NCI-H1092 treated with DMSO at 0.1 percent for 48 hours (cell line): Measurements from ENCODE around the gene AHSG.

Experiments
- DNase-seq: peaks from one replicate; lab custom pipeline; 2025; lab: John Stamatoyannopoulos, UW

Gene AHSG

DNA sequence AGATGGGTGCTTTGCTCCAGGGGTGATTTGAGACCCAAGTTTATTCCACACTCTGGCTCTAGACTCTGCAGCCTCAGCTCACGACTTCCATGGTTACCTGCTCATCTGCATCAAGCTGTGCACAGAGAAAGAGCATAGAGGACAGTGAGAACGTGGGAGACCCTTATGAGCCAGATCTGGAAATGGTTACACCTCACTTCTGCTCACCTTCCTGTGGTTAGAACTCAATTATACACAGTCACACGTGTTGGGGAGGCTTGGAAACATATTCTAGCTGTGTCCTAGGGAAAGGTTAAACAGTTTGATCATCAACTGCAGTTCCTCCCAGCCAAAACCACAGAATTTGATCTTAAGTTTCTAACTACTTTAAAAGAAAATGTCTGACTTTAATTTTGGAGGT, 29.2 kb downstream of the AHSG start:
- DNase-seq, result no peak

DNA sequence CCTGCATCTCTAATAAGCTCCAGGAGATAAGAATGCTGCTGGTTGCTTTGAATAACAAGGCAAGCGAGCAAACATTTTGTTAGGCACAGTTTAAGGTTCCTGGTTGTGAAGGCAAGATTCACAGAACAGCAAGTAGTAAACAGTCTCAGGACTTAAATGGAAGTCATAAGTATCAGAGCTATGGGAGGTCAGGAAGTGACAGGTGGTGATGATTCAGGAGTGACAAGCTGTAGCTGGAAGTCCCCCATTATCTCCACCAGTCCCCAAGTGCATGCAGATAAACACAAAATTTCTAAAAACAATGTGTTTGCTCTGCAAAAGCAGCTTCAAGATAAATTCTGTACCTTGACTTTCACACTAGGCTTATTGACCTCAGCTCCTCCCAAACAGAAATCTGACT, 30.6 kb downstream of the AHSG start:
- DNase-seq, result no peak

- no peak for DNase-seq
Measured at GRCh38 chr3:186644683-186645082, 31.8 kb downstream of the AHSG start.

DNA sequence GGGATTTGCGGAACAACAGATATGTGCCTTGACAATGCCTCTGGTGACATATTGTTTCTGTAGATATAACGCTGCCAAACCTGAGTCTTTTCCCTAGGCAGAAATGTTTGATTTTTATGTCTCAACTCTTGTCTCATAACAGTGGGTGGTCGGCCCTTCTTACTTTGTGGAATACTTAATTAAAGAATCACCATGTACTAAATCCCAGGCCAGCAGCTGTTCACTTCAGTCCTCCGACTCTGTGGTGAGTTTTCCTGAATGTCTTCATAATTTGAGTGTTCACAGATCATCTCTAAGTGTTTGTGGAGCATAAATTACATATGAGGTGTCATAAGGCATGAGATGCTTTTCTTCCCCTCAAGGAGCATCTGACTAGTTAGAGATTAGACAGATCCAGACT, 33.2 kb downstream of the AHSG start:
- DNase-seq, result no peak

GRCh38 chr3:186646841-186647240, 34.0 kb downstream of the AHSG start:
- no peak for DNase-seq

- DNase-seq, result no peak
Measured at GRCh38 chr3:186648851-186649250, 36.0 kb downstream of the AHSG start.

DNA sequence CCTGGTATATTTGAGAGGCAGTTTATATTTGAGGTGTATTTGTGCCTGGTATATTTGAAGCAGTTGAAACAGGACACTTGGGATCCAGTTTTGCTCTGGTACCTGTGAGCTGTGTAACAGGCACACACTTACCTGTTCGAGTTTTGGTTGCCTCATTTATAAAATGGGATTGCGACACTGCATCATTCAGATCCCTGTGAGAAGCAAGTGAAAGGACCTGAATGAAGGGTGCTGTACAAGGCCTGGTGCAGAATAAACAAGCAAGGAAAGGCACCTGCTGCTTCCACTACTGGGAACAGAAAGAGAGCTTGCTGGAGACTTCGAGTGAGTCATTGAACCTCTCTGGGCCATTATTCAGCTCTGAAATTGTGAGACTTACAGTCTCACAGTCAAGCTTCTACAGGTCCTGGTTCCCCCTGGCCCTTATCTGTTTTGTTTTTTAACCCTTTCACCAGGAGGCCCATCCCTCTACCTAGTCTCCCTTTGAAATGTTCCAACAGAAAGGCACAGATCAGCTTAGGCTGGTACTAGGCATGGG, 38.9 kb downstream of the AHSG start:
- DNase-seq, result no peak

DNA sequence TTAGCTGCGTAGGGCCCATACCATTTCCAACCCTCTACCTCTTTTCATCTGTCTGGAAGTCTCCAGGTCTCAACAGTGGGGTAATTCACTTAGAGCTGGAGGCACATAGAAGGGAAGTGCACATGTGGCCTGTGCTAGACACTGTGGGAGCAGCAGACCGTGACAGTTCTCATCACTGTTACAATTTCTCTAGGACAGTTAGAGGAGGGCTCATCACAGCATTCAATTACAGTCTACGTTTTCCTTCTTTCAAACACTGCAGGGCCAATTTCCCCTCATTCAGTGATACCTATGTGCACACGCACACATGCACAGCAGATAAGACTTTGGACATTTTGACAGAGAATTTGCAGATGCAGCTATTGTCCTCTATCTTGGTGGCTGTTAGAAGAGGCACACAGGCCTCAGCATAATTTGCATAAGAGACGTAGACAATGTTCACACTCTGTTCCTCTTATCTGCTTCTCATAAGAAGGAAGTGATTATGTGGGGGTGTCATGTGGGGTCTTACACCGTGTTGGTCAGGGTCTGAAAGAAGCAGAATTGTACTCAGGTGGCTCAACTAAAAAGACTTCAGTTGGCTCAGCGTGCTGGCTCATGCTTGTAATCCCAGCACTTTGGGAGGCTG, 40.3 kb downstream of the AHSG start:
- DNase-seq, result no peak

DNA sequence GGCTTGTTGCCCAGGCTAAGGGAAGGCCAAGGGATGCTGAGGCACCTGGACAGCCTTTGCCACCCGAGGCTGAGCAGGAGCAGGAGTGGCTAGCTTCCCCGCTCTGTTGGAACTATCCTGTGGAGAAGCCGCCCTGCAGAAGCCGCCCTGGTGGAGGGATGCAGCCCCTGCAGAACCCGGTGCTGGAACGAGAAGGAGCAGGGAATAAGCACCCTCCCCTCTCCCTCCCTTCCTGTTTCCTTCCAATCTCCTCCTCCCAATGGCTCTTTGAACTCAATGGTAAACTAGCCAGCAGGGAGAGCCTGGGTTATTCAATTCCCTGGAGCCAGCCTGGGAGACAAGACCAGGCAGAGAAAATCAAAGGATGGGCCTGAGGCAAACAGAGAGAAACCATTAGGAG, 41.1 kb downstream of the AHSG start:
- no peak for DNase-seq

- no peak for DNase-seq
Measured at GRCh38 chr3:186663361-186664118, 50.7 kb downstream of the AHSG start.

DNA sequence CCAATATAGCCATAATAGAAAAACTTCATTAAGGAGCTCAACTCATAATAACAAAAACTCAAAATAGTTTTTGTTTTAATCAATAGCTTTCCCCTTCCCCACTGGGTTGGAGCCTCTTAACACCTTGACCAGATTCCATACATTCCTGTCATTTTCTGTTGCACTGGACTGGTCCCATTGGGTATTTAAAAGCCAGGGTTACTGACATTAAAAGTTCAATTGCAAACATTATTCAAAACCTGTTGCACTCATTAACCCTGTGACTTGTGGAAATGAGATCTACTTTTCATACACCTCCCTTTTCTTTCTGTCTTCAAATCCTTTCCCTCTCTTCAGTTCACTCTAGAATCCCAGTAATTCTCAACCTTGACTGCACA, 51.2 kb downstream of the AHSG start:
- no peak for DNase-seq

- no peak for DNase-seq
Measured at GRCh38 chr3:186664506-186664905, 51.6 kb downstream of the AHSG start.

- DNase-seq, result no peak
Measured at GRCh38 chr3:186665625-186666188, 52.8 kb downstream of the AHSG start, which contains the start of gene HRG. Gene HRG, plus strand, starts transcription at chr3:186666014. Its CDS starts 18 bp downstream, at chr3:186666032.

DNA sequence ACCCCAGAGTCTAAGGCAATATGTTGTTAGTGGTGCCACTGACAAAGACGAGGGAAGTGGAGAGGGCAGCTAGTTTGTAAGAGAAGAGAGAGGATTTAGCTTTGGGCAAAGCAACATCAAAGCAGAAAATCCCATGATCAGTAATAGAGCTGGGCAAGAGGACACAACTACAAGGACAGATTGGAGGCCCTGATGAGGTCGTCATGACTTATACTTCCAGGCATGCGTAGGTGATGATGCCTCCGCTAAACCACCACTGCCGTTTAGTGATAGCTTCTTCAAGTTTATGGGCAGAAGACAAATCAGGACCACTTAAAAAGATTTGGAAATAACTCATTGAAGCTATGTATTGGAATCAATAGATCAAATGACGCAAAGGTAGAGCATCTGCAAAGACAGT, 55.6 kb downstream of the AHSG start:
- no peak for DNase-seq

GRCh38 chr3:186669378-186670084, 56.7 kb downstream of the AHSG start:
- DNase-seq, result no peak

DNA sequence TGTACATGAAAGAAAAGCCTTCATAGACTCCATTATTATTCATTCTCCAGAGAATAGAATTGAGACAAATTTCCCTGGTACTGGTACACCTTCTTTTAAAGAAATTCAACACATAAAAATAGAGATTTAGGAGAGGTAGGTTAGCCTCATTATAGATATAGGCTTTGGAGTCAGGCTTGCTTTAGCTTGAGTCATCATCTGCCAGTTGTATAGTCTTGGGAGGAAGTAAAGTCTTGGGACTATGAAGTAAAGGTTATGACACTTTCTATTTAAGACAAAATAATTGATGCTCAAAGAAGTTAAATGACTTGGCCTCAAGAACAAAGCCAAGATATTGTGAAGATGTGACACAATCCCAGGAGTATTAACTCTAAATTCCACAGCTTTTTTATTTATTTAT, 57.3 kb downstream of the AHSG start:
- DNase-seq, result no peak
